Thoracic aorta (tissue), 2 donors: ENCODE data around the gene ACMSD. TPM values are rescaled to one million over a fixed set of nuclear protein-coding genes. Genes with fewer than 3 reads are reported as not detected.
"Not testable (repeated sequence)": the region's sequence is repeated elsewhere in the genome, so short reads cannot be mapped to it uniquely, and the experiment has no call there.

Source experiments
- ATAC-seq: fragments of 150-250 bp; one replicate; pipeline ENCODE4 v1.8.0; 2017; ENCODE audit warnings: low read depth; ENCODE audit not compliant: insufficient number of reproducible peaks, low FRiP score
- DNase-seq: peaks from one replicate; pipeline ENCODE4 v3.0.0-alpha.2; 2020; ENCODE audit warnings: low spot score
- H3K27ac ChIP-seq, 2 donors: fragments of 200-600 bp; sonication (generic); 1 replicate in 1 of 2; 2 replicates in 1 of 2; pipeline ENCODE4 v1.5.1; 2016; ENCODE audit warnings: mild to moderate bottlenecking in 2 of 2, moderate library complexity in 2 of 2
- H3K27me3 ChIP-seq: fragments of 200-600 bp; sonication (generic); replicated peaks from 2 replicates; pipeline ENCODE4 v1.6.0; 2016; ENCODE audit warnings: mild to moderate bottlenecking; ENCODE audit not compliant: insufficient read depth
- H3K36me3 ChIP-seq: fragments of 200-600 bp; sonication (generic); one replicate; pipeline ENCODE4 v1.5.1; 2016
- H3K4me1 ChIP-seq, 2 donors: fragments of 200-600 bp; sonication (generic); 1 replicate in 1 of 2; 2 replicates in 1 of 2; pipeline versions ENCODE4 v1.5.1 to v1.6.0; 2016; ENCODE audit warnings: low read depth in 2 of 2, mild to moderate bottlenecking in 1 of 2; ENCODE audit not compliant: control insufficient read depth in 1 of 2
- H3K4me3 ChIP-seq: fragments of 200-600 bp; sonication (generic); 2 replicates; pipeline ENCODE4 v1.5.1; 2016; ENCODE audit warnings: mild to moderate bottlenecking
- H3K9me3 ChIP-seq: fragments of 200-600 bp; sonication (generic); 2 replicates; pipeline ENCODE4 v1.5.1; 2016
- total RNA-seq, 2 donors: library from RNA; depleted of rRNA; stranded (reverse); fragments of >200 nt; gene quantifications; one replicate each; pipeline versions ENCODE4 v1.1.0 to v1.2.3, GENCODE V29; 2016
- TF ChIP-seq, protein P1 (sequence below): fragments of 200-600 bp; sonication (generic); IDR thresholded peaks from one replicate; pipeline ENCODE4 v1.5.1; 2019; ENCODE audit warnings: antibody characterized with exemption

The ACMSD gene
- total RNA-seq, 2 donors from 2014 or later: not detected

GRCh38 chr2:134796373-134796772 is 42.0 kb upstream of the ACMSD start:
- no peaks in the 10 kb centered on the region for H3K36me3 ChIP-seq
- no peaks in the 10 kb centered on the region for H3K27me3 ChIP-seq
- H3K4me3 ChIP-seq: no peak overlapping the region
- no peak overlapping the region for H3K27ac ChIP-seq
- no peaks in the 10 kb centered on the region for H3K4me1 ChIP-seq
- H3K9me3 ChIP-seq: no peaks in the 10 kb centered on the region
- ATAC-seq (no peak), DNase-seq (no peak)
- TF ChIP-seq, protein P1, sequence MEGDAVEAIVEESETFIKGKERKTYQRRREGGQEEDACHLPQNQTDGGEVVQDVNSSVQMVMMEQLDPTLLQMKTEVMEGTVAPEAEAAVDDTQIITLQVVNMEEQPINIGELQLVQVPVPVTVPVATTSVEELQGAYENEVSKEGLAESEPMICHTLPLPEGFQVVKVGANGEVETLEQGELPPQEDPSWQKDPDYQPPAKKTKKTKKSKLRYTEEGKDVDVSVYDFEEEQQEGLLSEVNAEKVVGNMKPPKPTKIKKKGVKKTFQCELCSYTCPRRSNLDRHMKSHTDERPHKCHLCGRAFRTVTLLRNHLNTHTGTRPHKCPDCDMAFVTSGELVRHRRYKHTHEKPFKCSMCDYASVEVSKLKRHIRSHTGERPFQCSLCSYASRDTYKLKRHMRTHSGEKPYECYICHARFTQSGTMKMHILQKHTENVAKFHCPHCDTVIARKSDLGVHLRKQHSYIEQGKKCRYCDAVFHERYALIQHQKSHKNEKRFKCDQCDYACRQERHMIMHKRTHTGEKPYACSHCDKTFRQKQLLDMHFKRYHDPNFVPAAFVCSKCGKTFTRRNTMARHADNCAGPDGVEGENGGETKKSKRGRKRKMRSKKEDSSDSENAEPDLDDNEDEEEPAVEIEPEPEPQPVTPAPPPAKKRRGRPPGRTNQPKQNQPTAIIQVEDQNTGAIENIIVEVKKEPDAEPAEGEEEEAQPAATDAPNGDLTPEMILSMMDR: no peak

GRCh38 chr2:134799936-134800335 is 38.5 kb upstream of the ACMSD start:
- ATAC-seq: no peak

GRCh38 chr2:134800341-134800740 is 38.1 kb upstream of the ACMSD start:
- Histone ChIP-seq H3K27ac (no peak overlapping the region), H3K27me3 (no peaks in the 10 kb centered on the region), H3K36me3 (no peaks in the 10 kb centered on the region), H3K4me3 (no peak overlapping the region), H3K9me3 (no peaks in the 10 kb centered on the region), H3K4me1 (no peaks in the 10 kb centered on the region)
- ATAC-seq (no peak), DNase-seq (no peak)
- TF ChIP-seq, protein P1: no peak

More at GRCh38 chr2:134799936-134800335, 38.5 kb upstream of the ACMSD start:
- TF ChIP-seq, protein P1: no peak
- no peaks in the 10 kb centered on the region for H3K36me3 ChIP-seq
- H3K27ac ChIP-seq: no peak overlapping the region
- no peaks in the 10 kb centered on the region for H3K27me3 ChIP-seq
- no peak overlapping the region for H3K4me3 ChIP-seq
- DNase-seq: no peak
- no peaks in the 10 kb centered on the region for H3K9me3 ChIP-seq
- H3K4me1 ChIP-seq: no peaks in the 10 kb centered on the region

DNA sequence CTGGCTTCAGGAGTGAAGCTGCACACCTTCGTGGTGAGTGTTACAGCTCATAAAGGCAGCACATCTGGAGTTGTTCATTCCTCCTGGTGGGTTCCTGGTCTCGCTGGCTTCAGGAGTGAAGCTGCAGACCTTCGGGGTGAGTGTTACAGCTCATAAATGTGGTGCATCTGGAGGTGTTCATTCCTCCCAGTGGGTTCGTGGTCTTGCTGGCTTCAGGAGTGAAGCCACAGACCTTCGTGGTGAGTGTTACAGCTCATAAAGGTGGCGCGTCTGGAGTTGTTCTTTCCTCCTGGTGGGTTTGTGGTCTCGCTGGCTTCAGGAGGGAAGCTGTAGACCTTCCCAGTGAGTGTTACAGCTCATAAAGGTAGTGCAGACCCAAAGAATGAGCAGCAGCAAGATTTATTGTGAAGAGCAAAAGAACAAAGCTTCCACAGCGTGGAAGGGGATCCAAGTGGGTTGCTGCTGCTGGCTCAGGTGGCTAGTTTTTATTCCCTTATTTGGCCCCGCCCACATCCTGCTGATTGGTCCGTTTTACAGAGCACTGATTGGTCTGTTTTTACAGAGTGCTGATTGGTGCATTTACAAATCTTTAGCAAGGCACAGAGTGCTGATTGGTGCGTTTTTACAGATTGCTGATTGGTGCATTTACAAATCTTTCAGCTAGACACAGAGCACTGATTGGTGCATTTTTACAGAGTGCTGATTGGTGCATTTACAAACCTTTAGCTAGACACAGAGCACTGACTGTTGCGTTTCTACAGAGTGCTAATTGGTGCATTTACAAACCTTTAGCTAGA is 34.6 kb upstream of the ACMSD start:
- ATAC-seq, DNase-seq, H3K4me1 ChIP-seq: not testable (repeated sequence)

DNA sequence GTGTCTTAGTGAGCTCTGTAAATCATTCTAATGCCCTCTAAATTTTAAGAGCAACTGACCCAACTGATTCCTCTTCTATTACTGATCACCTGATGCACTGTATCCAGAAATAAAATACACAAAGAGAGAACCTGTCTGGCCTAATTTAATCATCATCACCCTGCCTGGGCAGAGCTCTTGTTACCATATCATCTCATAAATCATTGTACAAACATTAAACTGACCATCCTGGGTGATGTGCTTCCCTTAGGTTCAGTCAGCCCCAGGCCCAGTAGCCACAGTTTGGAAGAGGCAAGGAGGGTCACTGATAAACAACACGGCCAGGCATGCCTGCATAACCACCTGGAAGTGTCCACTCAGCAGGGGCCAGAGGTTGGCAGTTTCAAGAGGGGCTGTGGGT is 22.7 kb upstream of the ACMSD start:
- Histone ChIP-seq H3K4me3 (no peak overlapping the region), H3K4me1 (no peaks in the 10 kb centered on the region), H3K27me3 (no peaks in the 10 kb centered on the region), H3K27ac (no peak overlapping the region), H3K36me3 (no peaks in the 10 kb centered on the region), H3K9me3 (peaks cover 16% of the 10 kb centered on the region)
- ATAC-seq (no peak), DNase-seq (no peak)
- TF ChIP-seq, protein P1: no peak

More for the DNA sequence above, 34.6 kb upstream of the ACMSD start:
- H3K4me3 ChIP-seq, H3K27ac ChIP-seq, H3K27me3 ChIP-seq, H3K36me3 ChIP-seq, H3K9me3 ChIP-seq: not testable (repeated sequence)
